ENCODE data around the gene TRIM29. TPM values are rescaled to one million over a fixed set of nuclear protein-coding genes. Genes with fewer than 3 reads are reported as not detected.
A peak's percentile ranks its signal among the peaks of the same experiment; 100 is the strongest.

TRIM29 gene
- total RNA-seq, 2 donors from 2014 or later = not detected

GRCh38 chr11:120109531-120109930 is 28.4 kb downstream of the TRIM29 start:
- no peaks in the 10 kb centered on the region for H3K36me3 ChIP-seq (ENCODE audit: control insufficient read depth, insufficient read depth, low read length)
- peaks cover 8% of the 10 kb centered on the region for H3K9me3 Mint-ChIP-seq
- DNase-seq = no peak
- peaks cover 81% of the 10 kb centered on the region for H3K27me3 Mint-ChIP-seq (ENCODE audit: insufficient read depth)
- H3K36me3 Mint-ChIP-seq (ENCODE audit: low read depth) = no peaks in the 10 kb centered on the region
- 79 to 95% methylated on average over 4 to 5 of the region's 5 CpGs for WGBS, 2 experiments (ENCODE audit: insufficient coverage in 1 of 2, insufficient read length in 1 of 2)
- H3K27me3 ChIP-seq (ENCODE audit: control insufficient read depth, insufficient read depth, low read length, poor library complexity, severe bottlenecking) = peaks cover 65% of the 10 kb centered on the region
- no peak overlapping the region for H3K27ac ChIP-seq (ENCODE audit: low read depth, low read length)
- H3K4me1 ChIP-seq (ENCODE audit: control insufficient read depth, insufficient read depth, low read length) = peaks cover 12% of the 10 kb centered on the region
- H3K9ac ChIP-seq (ENCODE audit: extremely low read depth, low read length, poor library complexity, severe bottlenecking) = no peak overlapping the region
- TF ChIP-seq CTCF (conservative IDR thresholded peaks at IDR 0.05) = no peak
- no peak overlapping the region for H3K4me3 Mint-ChIP-seq
- H3K4me1 Mint-ChIP-seq = peaks cover 16% of the 10 kb centered on the region
- no peak overlapping the region for H3K27ac Mint-ChIP-seq
- H3K9me3 ChIP-seq (ENCODE audit: control insufficient read depth, low read length) = no peaks in the 10 kb centered on the region
- no peak overlapping the region for H3K4me3 ChIP-seq (ENCODE audit: low read length)

DNA sequence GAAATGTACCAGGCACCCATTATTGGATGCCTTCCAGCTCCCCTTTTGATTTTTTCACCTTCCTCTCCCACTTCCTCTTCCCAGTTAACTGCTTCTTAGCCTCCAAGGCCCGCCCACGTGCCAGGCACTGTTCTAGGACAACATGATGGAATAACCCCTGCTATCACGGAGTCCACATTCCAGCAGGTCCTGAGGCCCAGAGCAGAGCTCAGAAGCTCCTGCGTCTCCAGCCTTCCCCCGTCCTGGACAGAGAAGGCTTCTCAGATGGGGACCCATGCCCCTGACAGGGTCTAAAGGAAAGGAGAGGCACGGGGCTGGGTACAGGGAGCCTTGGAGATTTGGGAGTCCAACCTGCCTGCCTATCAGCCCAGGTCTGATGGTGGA is 29.1 kb downstream of the TRIM29 start:
- no peak overlapping the region for H3K4me3 ChIP-seq (ENCODE audit: low read length)
- peaks cover 16% of the 10 kb centered on the region for H3K4me1 Mint-ChIP-seq
- no peak overlapping the region for H3K4me3 Mint-ChIP-seq
- peaks cover 84% of the 10 kb centered on the region for H3K27me3 Mint-ChIP-seq (ENCODE audit: insufficient read depth)
- H3K9me3 ChIP-seq (ENCODE audit: control insufficient read depth, low read length) = no peaks in the 10 kb centered on the region
- H3K36me3 ChIP-seq (ENCODE audit: control insufficient read depth, insufficient read depth, low read length) = no peaks in the 10 kb centered on the region
- no peak for TF ChIP-seq CTCF (conservative IDR thresholded peaks at IDR 0.05)
- H3K27ac Mint-ChIP-seq = no peak overlapping the region
- WGBS, 2 experiments (ENCODE audit: insufficient coverage in 1 of 2, insufficient read length in 1 of 2) = 70 to 76% methylated on average over 4 to 6 of the region's 6 CpGs
- H3K27me3 ChIP-seq (ENCODE audit: control insufficient read depth, insufficient read depth, low read length, poor library complexity, severe bottlenecking) = peaks cover 65% of the 10 kb centered on the region
- no peak overlapping the region for H3K27ac ChIP-seq (ENCODE audit: low read depth, low read length)
- peaks cover 12% of the 10 kb centered on the region for H3K4me1 ChIP-seq (ENCODE audit: control insufficient read depth, insufficient read depth, low read length)
- H3K9me3 Mint-ChIP-seq = peaks cover 8% of the 10 kb centered on the region
- DNase-seq = no peak
- H3K36me3 Mint-ChIP-seq (ENCODE audit: low read depth) = no peaks in the 10 kb centered on the region
- H3K9ac ChIP-seq (ENCODE audit: extremely low read depth, low read length, poor library complexity, severe bottlenecking) = no peak overlapping the region

- H3K27ac ChIP-seq (ENCODE audit: low read depth, low read length) = no peak overlapping the region
- H3K27me3 Mint-ChIP-seq (ENCODE audit: insufficient read depth) = peaks cover 84% of the 10 kb centered on the region
- TF ChIP-seq CTCF (conservative IDR thresholded peaks at IDR 0.05) = peak; percentile 99
- no peak overlapping the region for H3K9ac ChIP-seq (ENCODE audit: extremely low read depth, low read length, poor library complexity, severe bottlenecking)
- H3K4me1 Mint-ChIP-seq = peaks cover 16% of the 10 kb centered on the region
- H3K4me1 ChIP-seq (ENCODE audit: control insufficient read depth, insufficient read depth, low read length) = peaks cover 12% of the 10 kb centered on the region
- no peaks in the 10 kb centered on the region for H3K9me3 ChIP-seq (ENCODE audit: control insufficient read depth, low read length)
- no peak overlapping the region for H3K4me3 ChIP-seq (ENCODE audit: low read length)
- H3K27ac Mint-ChIP-seq = no peak overlapping the region
- 2% methylated on average over 6 of the region's 6 CpGs; no CpG with 5 or more reads in 1 of the 2 experiments for WGBS, 2 experiments (ENCODE audit: insufficient coverage in 1 of 2, insufficient read length in 1 of 2)
- no peak overlapping the region for H3K4me3 Mint-ChIP-seq
- no peaks in the 10 kb centered on the region for H3K36me3 Mint-ChIP-seq (ENCODE audit: low read depth)
- peaks cover 8% of the 10 kb centered on the region for H3K9me3 Mint-ChIP-seq
- H3K36me3 ChIP-seq (ENCODE audit: control insufficient read depth, insufficient read depth, low read length) = no peaks in the 10 kb centered on the region
- peak; percentile 94 for DNase-seq
- peaks cover 62% of the 10 kb centered on the region for H3K27me3 ChIP-seq (ENCODE audit: control insufficient read depth, insufficient read depth, low read length, poor library complexity, severe bottlenecking)
Measured at GRCh38 chr11:120108154-120108784, 29.6 kb downstream of the TRIM29 start.
